GM21381 (cell line): ENCODE results near the gene NCAM1.

ENCODE experiments used
- ATAC-seq: cut with Tn5 transposase; IDR thresholded peaks from one replicate; pipeline ENCODE4 v1.9.1; 2021; ENCODE audit warnings: mild to moderate bottlenecking, moderate library complexity; ENCODE audit not compliant: unreplicated experiment

Gene NCAM1

DNA sequence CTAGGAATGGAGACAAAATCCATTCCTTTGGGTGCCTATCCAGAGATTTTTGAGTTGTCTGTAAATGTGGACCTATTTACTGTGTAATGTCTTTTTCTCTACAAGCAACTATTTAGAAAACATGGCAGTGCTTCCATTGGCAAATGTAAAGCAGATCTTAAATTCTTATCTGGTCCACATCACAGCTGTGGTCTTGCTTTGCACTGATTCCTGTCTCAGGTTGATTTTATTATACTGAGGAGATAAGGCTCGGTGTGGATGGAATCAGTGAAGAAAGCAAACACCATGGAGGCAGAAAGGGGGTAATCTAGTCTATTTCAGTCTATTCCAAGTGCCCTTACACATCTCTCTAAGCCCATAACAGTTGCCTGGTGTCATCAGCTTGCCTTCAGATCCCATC is 160.5 kb downstream of the NCAM1 start:
- ATAC-seq: no peak

DNA sequence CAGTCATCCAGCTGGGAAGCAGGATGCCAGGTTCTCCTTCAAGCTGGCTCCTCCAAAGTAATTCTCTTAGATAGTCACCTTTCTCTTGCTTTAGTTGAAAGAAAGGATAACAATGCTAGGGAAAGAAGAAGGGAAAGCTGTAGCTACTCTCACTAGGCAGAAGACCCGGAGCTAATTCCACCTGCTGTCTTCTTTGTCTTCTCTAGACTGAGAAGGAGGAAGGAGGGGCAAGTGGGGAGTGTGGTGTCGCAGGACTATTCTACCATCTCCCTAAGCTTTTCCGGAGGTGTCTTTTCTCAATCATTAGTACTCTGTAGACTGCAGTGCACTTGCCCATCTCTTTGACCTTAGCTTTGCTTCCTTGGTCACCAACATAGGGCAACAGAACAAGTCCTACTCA is 162.8 kb downstream of the NCAM1 start:
- no peak for ATAC-seq

DNA sequence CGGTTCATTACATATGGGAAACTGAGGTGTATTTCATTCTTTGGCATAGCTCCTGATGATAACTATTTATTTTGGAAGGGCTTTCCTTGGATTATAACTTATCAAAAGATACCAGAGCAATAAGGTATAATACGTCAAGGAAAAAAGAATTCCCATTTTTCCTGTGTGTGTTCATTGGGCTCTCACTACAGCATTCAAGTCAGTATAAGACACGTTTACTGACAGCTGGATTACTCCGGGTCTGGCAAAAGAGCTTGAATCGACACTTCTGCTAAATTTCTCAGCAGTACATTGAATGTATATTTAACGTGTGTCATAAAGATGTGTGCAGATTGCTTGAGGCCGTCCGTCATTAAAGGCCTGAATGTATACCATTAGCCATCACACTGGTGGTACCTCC is 163.4 kb downstream of the NCAM1 start:
- no peak for ATAC-seq

DNA sequence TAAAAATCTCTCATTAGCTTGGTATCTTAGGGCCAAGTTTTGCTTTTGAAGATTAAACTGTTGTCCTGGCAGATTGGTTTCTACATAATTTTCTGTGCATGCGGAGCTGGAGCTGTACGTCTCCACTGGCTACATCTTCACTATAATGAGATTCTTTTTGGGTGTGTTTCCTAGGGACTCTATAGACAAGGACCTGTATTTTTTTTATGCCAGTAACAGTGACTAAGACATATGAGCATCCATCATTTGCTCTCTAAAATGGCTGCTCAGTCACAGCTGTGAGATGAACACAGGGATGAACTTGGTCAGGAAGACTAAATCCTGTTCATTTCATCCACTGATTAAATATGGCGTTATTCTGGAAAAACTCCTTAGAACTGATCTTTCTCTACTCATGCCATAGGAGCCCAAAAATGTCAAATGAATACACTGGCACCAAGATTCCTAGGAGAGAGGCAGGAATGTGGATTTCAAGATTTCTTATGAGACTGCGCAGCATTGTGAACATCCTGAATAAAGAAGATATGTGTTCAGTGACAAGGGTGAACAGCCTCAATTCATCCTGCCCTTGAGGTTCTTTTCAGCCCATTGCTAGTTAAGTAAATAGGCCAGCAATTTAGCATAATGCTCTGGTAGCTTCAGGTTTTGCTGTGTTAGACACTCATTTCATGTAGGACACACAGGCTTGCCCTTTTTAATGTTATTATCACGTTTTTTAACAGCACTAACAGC is 168.2 kb downstream of the NCAM1 start:
- ATAC-seq: no peak

DNA sequence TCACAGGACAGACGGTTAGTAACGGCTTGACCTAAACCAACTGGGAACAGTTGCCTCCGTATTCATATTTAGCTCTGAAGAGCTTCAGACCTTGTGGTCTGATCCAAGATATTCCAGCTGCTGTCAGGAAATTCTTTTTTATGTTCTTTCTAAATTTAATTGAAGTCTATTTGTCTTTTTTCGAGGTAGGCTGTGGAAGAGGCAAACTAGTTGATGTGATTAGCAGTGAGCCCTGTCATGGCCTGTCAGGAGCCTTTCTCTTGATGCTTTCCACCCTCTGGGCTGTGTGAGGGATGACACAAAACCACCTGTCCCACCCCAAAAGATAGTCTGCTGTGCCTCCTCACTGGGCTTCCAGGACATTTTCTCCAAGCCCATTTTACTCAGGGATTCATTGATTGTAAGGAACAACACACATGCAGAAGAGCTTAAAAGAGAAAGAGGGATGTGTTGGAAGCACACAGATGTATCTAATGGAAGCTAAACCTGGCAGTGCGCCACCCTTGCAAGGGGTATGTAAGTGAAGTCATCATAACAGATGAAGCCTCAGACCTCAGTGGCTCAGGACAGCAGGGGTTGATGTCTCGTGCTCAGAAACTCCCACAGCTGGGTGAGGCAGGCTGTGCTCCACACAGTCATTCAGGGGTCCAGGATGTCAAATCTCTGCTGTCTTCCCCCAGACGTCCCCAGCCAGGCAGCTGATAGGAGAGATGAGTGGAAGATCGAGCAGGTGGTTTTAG is 170.0 kb downstream of the NCAM1 start:
- no peak for ATAC-seq

DNA sequence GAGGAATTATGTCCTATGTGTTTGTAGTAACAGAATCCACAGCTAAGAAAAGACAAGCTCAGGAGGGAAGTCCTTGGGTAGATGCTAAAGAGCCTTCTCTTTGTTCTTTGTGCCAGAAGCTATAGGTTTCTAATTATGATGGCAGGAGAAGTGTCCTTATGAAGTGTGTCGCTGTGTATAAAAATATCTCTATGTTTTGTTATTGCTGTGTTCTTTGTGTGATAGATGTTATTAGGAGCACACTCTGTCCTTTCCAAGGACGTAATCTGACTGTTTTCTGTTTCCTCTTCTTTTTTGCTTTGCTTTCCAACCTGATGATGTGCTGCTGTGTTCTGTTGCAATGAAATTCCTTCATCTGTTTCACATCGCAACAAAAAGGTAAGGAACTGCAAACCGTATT is 171.9 kb downstream of the NCAM1 start:
- no peak for ATAC-seq

DNA sequence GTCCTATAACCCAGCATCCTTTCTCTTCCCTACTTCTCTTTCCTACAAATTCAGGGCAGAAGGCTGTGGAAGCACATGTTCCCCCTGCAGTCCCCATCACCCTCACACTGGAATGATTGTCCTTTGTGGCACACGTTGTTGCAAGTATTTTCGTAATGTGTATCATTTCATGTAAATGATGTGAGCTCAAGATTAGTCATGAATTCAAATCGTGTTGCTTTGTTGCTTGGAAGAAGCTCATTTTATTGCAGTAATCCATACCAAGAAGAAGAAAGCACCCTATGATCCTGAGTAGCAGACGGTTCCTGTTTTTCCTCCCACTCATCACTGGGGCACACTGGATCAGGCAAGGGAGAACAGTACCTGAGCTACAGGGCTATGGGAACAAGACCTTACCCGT is 173.4 kb downstream of the NCAM1 start:
- ATAC-seq: no peak

DNA sequence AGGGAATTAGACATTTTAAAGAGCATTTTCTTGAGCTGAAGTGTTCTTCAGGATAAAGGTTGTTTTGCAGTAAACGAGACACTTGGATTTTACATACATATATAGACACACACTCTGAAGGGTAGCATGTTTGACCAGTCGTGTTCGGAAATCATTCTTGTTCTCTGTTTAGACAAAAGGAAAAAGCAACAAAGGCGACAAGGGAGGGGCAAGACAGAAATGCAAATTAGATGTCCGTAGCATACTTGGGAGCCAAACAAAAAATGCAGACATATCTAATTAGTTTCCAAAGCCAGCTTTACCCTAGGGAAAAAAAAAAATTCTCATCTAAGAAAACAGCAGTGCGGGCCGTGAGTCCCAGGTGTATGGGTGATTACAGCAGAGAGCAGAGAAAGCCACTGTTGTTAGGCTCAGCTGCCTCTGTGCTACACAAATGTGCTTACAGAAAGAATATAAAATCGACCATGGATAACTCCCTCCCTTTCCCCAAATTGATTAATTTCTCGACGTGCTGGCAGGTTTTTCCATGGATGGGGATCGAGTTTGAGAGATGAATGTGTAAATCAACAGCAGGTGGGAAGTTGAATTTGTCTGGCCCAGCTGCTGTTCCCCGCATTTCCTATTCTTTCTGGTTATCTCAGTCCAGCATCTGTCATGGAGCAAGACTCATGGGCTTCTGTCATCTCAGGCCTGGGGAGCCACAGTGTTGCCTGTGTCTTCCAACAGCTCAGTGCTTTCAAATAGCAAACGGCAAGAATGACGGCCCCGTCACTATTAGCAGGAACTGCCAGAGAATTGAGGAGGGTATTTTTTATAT is 176.7 kb downstream of the NCAM1 start:
- ATAC-seq: no peak

DNA sequence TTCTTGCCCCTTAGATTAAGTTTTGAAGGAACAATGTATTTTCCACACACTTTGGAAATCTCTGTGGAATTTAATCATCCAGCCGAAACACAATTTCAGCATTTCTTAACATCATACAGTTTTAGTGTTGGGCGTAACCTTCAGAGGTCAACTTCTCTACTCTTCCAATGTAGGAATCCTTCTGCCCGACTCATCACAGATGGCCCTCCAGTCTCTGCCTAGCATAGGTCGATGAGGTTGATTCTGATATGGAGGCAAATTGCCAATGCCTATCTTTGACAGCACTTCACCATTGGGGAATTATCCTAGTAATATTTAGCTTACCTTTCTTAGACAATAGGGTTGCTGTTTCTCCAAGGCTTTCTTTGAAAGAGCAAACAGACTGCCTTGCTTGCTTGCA is 177.5 kb downstream of the NCAM1 start:
- no peak for ATAC-seq

DNA sequence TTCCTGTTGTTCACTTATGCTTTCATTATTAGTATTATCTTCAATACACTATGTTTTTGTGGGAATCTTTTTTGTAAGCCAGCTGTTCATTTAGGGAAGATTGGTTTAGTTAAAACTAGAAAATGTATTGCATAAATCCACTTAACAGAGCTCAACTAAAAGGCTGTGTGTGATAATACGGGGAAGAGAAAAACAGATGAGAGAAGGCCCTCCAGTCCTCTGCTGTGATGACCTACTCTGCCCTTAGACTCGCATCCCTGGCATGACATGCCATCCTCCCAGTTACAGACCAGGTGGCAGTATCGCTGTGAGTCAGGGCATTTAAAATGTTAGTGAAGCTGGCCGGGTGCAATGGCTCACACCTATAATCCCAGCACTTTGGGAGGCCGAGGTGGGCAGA is 179.8 kb downstream of the NCAM1 start:
- no peak for ATAC-seq

DNA sequence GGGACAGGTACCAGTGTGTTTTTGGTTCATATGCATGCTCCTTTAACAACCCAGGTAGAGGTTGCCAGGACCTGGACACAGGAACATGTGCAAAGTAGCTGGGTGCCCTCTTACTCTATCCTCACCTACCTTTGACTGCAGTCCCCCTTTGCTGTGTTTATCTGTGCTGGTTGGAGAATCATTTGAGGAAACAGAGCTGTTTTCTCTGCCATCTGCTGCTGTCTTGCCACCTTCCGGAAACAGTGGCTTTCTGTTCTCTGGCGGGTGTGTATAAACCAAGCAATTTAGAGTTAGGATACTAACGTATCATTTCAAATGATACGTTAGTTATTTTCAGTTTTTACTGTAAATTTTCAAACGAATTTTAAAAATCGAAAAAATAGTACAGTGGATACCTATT is 181.3 kb downstream of the NCAM1 start:
- no peak for ATAC-seq

DNA sequence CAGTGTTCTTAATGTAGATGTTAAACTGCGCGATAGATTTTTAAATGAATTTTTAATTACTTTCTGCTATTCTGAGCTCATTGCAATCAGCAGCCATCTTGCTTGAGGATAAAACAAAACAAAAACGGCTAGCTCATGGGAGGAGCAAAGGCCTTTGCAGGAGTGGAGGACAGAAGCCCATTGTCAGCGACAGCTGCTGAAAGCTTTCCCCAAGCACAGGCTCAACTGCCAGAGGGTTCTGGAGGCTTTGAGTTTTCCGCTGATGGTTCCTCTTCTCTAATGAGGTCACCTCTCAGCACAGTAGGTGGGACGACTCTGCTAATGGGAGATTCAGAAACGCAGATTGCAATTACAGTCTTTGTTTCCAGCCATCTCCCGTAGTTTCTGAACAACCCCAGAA is 186.0 kb downstream of the NCAM1 start:
- ATAC-seq: no peak

DNA sequence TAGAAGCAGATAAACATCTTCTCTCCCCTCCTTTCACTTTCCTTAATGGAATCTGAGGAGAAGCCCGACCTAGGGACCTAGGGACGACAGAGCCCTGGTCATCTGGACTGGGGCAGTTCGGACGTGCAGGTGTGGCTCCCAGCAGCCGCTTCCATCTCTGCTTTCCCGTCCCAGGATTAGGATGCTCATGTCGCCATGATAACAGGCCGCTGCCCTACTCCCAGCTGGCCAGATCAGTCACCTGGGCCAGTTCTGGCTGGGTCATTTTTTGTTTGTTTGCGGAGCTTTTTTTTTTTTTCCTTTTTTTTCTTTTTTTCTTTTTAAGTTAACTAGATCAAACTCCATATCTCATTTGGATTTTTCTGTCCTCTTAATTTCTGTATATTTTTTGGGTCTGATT is 186.9 kb downstream of the NCAM1 start:
- no peak for ATAC-seq

DNA sequence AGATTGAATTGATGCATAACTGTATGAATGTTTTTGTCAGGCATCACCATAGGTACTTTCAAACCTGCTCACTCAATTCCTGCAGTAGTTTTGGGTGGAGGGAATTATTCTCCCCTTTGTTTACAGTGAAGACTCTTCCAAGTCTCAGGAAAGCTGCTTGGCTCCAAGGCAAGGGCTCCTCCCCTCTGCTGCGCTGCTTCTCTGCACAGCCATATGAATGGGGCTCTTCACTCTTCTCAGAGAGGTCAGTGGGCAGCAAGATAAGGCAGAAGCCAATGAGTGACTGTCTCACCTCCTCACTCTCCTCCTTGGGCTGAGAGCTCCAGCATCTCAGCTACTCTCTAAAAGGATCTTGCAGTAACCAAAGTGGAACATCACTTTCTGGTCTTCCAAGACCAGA is 187.4 kb downstream of the NCAM1 start:
- no peak for ATAC-seq

DNA sequence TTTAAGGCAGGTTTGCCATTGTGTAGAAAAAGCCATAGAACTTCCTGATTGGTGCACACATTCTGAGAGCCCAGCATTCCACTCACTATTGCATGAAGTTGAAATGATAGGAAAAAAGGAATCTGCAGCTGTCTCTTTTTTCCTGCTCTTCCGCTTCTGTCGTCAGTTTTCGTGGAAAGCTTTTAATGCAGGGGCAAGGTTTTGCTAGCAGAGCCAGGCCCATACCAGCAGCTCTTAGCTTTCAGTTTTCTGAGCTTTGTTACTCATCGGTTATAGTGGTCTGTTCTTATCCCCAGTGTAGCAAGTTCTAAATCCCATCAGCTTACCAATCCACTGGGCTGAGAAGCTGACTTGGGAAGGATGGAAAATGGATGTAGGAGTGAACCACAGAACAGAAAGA is 190.3 kb downstream of the NCAM1 start:
- no peak for ATAC-seq

DNA sequence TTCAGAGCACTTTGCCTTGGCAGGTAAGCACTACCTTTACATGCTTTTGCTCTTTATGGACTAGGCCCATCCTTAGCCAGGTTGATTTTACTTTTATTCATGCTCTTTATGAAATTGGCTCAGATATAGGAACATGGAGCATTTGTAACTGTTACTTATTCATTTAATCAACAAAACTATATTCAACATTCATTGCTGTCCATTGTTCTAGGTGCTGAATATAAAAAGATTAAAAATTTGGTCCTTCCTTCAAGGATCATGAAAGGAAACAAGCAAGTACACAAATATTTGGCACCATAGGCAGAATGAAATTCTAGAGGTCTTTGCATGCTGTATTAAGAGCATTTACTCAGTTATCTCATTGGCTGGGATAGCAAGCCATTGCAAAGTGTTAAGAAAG is 191.3 kb downstream of the NCAM1 start:
- no peak for ATAC-seq

DNA sequence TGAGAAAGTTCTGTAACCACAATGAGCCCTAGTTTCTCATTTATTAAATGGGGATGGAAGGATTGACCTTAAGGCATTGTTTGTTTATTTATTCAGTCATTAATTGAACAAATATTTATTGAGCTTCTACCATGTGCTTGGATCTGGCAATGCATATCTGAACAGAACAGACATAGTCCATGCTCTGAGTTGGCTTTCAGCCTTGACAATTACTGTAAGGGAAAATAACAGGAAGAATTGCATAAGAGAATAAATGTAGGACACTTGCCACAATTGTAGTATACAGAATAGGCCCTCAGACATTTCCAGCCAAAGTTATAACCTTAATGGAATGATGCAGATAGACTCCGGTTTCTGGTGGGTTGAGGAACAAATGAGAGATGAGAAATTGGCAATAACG is 192.6 kb downstream of the NCAM1 start:
- no peak for ATAC-seq

DNA sequence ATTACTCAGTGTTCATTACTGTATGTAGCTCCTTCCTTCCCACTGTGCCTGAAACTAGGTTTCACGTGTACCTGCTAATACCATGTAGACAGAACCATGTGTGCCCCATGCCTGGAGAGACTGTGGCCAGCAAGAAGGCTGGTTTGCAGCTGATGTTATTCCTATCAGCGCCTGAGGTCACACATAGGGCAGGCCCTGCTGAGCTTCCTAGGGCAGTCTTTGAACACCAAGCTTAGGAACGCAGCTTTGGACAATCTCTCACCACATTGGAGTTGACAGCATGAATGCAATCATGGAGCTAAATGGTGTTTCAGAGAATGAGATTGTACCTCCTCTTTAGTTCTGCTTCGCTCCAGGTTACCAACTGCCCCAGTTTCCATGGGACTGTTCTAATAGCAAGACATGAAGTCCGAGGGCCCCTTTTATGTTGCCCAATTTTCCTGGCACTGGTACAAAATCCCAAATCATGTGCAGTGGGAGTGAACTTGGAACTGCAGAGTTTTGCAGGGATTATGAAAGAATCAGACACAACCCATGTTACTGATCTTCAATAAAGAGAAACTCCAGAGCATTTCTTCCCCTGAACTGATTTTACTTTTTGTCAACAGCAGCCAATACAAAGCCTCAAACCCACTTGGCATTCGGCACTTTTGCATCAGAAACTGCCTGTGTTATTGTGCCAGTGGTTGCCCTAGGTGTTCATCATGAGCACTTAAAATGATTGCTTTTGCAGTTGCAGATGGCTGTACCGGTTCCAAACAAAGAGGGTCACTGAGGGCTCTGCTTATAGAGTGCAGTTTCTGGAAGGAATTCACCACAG is 199.0 kb downstream of the NCAM1 start:
- ATAC-seq: no peak

DNA sequence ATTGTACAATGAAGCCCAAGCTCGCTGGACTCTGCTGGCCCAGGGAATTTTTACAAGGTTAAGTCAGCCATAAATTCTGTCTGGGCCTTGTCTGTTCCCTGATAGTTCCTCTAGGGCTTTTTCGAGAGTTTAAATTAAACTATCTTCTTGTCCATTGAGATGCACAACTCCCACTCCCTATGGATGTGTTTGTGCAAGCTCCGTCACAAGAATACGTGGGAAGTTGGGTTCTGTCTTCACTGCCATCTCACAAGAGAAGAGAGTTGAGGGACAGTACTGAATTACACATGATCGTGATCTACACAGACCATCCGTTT is 199.5 kb downstream of the NCAM1 start:
- no peak for ATAC-seq

DNA sequence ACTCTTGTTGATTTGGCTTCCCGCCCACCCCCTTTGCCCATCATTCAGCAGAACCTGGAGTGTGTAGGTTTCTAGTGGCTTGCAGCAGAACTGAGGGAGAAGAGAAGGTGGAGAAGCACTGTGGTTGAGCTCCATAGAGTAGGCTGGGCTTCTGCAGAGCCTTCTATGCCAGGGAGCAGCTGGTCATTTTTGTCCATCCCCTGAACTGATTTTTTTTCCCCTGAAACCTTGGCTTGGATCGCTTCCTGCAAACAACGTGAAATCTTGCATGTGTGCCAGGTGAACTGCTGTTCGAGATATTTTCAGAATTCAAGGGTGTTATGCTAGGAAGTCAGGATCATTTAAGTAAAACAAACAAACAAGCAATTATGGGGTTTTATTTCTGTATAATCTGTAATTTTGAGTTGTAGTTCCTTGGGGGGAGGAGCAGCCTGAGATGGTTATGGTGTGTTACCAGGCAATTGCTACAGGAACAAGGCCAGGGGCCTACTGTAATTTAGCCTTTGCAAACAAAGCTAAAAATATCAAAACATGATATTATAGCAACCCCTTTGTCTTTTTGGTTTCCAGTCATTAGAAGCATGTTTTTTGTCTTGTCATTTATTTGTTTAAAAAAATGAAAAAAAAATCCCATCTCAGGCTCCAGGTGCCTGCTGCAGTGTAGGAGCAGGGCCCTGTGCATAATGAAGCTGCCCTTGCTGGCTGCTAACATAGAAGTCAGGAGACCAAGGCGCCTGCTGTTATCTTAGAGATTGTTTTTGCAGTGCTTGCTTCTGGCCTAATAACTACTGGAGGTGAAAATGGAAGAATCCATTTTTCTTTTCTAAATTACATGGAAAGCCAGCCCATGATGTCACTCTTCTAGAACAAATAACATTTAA is 200.7 kb downstream of the NCAM1 start:
- ATAC-seq: no peak
